ENCODE data around the gene PLEKHA7. TPM values are rescaled to one million over a fixed set of nuclear protein-coding genes. Genes with fewer than 3 reads are reported as not detected.

The PLEKHA7 gene
- total and polyA plus RNA-seq, 5 donors from 2014 or later: 0.48 to 1.8 (median 0.73) TPM

- ATAC-seq (ENCODE audit: low read depth in 2 of 2) (no peak), DNase-seq (no peak)
- Mint-ChIP-seq H3K9me3 (peaks cover 0 to 1% (median 0%) of the 10 kb centered on the region in 7 donors), H3K27me3 (no peaks in the 10 kb centered on the region), H3K4me3 (no peak overlapping the region), H3K27ac (no peak overlapping the region), H3K4me1 (no peaks in the 10 kb centered on the region), H3K36me3 (no peaks in the 10 kb centered on the region)
- H3K4me1 ChIP-seq (ENCODE audit: control insufficient read depth, insufficient read depth, low read length, poor library complexity, severe bottlenecking): no peaks in the 10 kb centered on the region
- no peak overlapping the region for H3K4me3 ChIP-seq (ENCODE audit: low read depth, low read length)
- no peaks in the 10 kb centered on the region for H3K9me3 ChIP-seq (ENCODE audit: control insufficient read depth in 2 of 2, low read length in 2 of 2)
- H3K27me3 ChIP-seq (ENCODE audit: control insufficient read depth, insufficient read depth, low read length): no peaks in the 10 kb centered on the region
- H3K27ac ChIP-seq (ENCODE audit: insufficient read depth, low read length, poor library complexity, severe bottlenecking): no peak overlapping the region
- H3K36me3 ChIP-seq (ENCODE audit: control insufficient read depth, insufficient read depth, low read length): no peaks in the 10 kb centered on the region
These were observed 242.7 kb downstream of the PLEKHA7 start for GRCh38 chr11:16771350-16772140.

GRCh38 chr11:16770016-16770415, 244.2 kb downstream of the PLEKHA7 start:
- H3K27ac ChIP-seq (ENCODE audit: insufficient read depth, low read length, poor library complexity, severe bottlenecking): no peak overlapping the region
- no peak overlapping the region for H3K4me3 Mint-ChIP-seq

GRCh38 chr11:16769386-16769785, 244.8 kb downstream of the PLEKHA7 start:
- ATAC-seq (ENCODE audit: low read depth in 2 of 2) (no peak), DNase-seq (no peak)
- no peak overlapping the region for H3K4me3 Mint-ChIP-seq
- Histone ChIP-seq H3K9me3 (ENCODE audit: control insufficient read depth in 2 of 2, low read length in 2 of 2) (no peaks in the 10 kb centered on the region), H3K36me3 (ENCODE audit: control insufficient read depth, insufficient read depth, low read length) (no peaks in the 10 kb centered on the region), H3K4me3 (ENCODE audit: low read depth, low read length) (no peak overlapping the region), H3K27me3 (ENCODE audit: control insufficient read depth, insufficient read depth, low read length) (no peaks in the 10 kb centered on the region), H3K27ac (ENCODE audit: insufficient read depth, low read length, poor library complexity, severe bottlenecking) (no peak overlapping the region), H3K4me1 (ENCODE audit: control insufficient read depth, insufficient read depth, low read length, poor library complexity, severe bottlenecking) (no peaks in the 10 kb centered on the region)
- peaks cover 6% of the 10 kb centered on the region for H3K27me3 Mint-ChIP-seq
- peak overlapping the region in 1 of 3 donors; percentile 48 for H3K27ac Mint-ChIP-seq
- no peaks in the 10 kb centered on the region for H3K4me1 Mint-ChIP-seq
- no peaks in the 10 kb centered on the region for H3K36me3 Mint-ChIP-seq
- peaks cover 0 to 1% (median 0%) of the 10 kb centered on the region in 7 donors for H3K9me3 Mint-ChIP-seq

More at GRCh38 chr11:16770016-16770415, 244.2 kb downstream of the PLEKHA7 start:
- Mint-ChIP-seq H3K36me3 (no peaks in the 10 kb centered on the region), H3K27ac (no peak overlapping the region), H3K27me3 (peaks cover 6% of the 10 kb centered on the region), H3K9me3 (peaks cover 0 to 1% (median 0%) of the 10 kb centered on the region in 7 donors), H3K4me1 (no peaks in the 10 kb centered on the region)
- Histone ChIP-seq H3K9me3 (ENCODE audit: control insufficient read depth in 2 of 2, low read length in 2 of 2) (no peaks in the 10 kb centered on the region), H3K4me3 (ENCODE audit: low read depth, low read length) (no peak overlapping the region), H3K4me1 (ENCODE audit: control insufficient read depth, insufficient read depth, low read length, poor library complexity, severe bottlenecking) (no peaks in the 10 kb centered on the region), H3K27me3 (ENCODE audit: control insufficient read depth, insufficient read depth, low read length) (no peaks in the 10 kb centered on the region), H3K36me3 (ENCODE audit: control insufficient read depth, insufficient read depth, low read length) (no peaks in the 10 kb centered on the region)
- no peak for ATAC-seq (ENCODE audit: low read depth in 2 of 2)
- no peak for DNase-seq

DNA sequence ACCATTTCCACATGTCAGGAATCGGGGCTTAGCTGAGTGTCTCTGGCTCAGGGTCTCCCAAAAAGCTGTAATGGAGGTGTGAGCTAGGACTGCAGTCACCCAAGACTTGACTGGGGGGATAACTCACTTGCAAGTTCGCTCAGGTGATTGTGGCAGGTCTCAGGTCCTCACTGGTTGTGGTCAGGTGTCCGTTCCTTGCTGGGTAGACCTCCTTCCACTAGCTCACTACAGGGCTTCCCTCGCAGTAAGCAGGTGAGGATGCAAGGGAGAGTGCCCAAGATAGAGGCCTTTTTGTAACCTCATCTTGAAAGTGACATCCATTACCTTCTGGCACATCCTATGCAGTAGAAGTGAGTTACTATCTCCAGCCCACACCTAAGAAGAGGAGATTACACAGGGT, 246.3 kb downstream of the PLEKHA7 start:
- Mint-ChIP-seq H3K27me3 (peaks cover 10% of the 10 kb centered on the region), H3K27ac (no peak overlapping the region), H3K4me3 (no peak overlapping the region), H3K36me3 (no peaks in the 10 kb centered on the region), H3K4me1 (no peaks in the 10 kb centered on the region), H3K9me3 (peaks cover 0 to 1% (median 0%) of the 10 kb centered on the region in 7 donors)
- Histone ChIP-seq H3K27me3 (ENCODE audit: control insufficient read depth, insufficient read depth, low read length) (no peaks in the 10 kb centered on the region), H3K4me1 (ENCODE audit: control insufficient read depth, insufficient read depth, low read length, poor library complexity, severe bottlenecking) (no peaks in the 10 kb centered on the region), H3K4me3 (ENCODE audit: low read depth, low read length) (no peak overlapping the region), H3K9me3 (ENCODE audit: control insufficient read depth in 2 of 2, low read length in 2 of 2) (no peaks in the 10 kb centered on the region), H3K27ac (ENCODE audit: insufficient read depth, low read length, poor library complexity, severe bottlenecking) (no peak overlapping the region), H3K36me3 (ENCODE audit: control insufficient read depth, insufficient read depth, low read length) (no peaks in the 10 kb centered on the region)
- DNase-seq (no peak), ATAC-seq (ENCODE audit: low read depth in 2 of 2) (no peak)

DNA sequence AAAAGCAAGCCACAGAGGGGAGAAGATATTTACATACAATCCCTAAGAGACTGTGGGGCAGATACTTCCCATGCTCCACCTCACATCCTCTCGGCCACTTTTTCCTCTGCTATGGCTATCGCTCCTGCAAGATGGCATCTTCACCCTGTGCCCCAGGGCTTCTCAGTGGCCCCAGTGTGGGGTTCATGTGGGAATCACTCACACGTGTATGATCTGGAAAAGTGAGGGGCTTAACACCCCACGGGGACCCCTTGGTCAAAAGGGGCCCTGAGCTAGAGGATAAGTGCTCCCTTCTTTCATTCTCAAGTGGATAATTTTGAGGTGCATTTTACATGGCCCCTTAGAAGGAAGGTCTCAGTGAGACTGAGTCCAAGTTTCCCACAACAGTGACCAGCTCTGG, 247.1 kb downstream of the PLEKHA7 start:
- DNase-seq (no peak), ATAC-seq (ENCODE audit: low read depth in 2 of 2) (no peak)
- H3K27ac Mint-ChIP-seq: no peak overlapping the region
- H3K4me1 Mint-ChIP-seq: no peaks in the 10 kb centered on the region
- Histone ChIP-seq H3K4me1 (ENCODE audit: control insufficient read depth, insufficient read depth, low read length, poor library complexity, severe bottlenecking) (no peaks in the 10 kb centered on the region), H3K9me3 (ENCODE audit: control insufficient read depth in 2 of 2, low read length in 2 of 2) (no peaks in the 10 kb centered on the region), H3K36me3 (ENCODE audit: control insufficient read depth, insufficient read depth, low read length) (no peaks in the 10 kb centered on the region), H3K27ac (ENCODE audit: insufficient read depth, low read length, poor library complexity, severe bottlenecking) (no peak overlapping the region), H3K4me3 (ENCODE audit: low read depth, low read length) (no peak overlapping the region), H3K27me3 (ENCODE audit: control insufficient read depth, insufficient read depth, low read length) (no peaks in the 10 kb centered on the region)
- no peak overlapping the region for H3K4me3 Mint-ChIP-seq
- no peaks in the 10 kb centered on the region for H3K36me3 Mint-ChIP-seq
- peaks cover 10% of the 10 kb centered on the region for H3K27me3 Mint-ChIP-seq
- peaks cover 0 to 1% (median 0%) of the 10 kb centered on the region in 7 donors for H3K9me3 Mint-ChIP-seq

DNA sequence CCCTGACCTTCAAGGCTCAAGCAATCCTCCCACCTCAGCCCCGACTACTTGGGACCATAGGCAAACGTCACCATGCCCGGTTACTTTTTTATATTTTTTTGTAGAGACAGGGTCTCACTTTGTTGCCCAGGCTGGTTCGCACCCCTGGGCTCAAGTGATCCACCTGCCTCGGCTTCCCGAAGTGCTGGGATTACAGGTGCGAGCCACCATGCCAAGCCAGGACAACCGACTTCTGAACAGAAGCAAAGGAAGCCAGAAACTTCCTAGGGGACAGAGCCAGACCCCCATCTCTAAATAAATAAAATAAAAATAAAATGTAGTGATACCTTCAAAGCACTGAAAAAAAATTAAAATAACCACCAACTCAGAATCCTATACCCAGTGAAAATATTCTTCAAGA, 249.3 kb downstream of the PLEKHA7 start:
- ATAC-seq (ENCODE audit: low read depth in 2 of 2): no peak
- H3K4me3 ChIP-seq (ENCODE audit: low read depth, low read length): no peak overlapping the region
- Mint-ChIP-seq H3K27me3 (peaks cover 10% of the 10 kb centered on the region), H3K4me3 (no peak overlapping the region), H3K36me3 (no peaks in the 10 kb centered on the region), H3K4me1 (peaks cover 0 to 8% (median under 1%) of the 10 kb centered on the region in 4 donors), H3K9me3 (no peaks in the 10 kb centered on the region), H3K27ac (no peak overlapping the region)
- no peaks in the 10 kb centered on the region for H3K27me3 ChIP-seq (ENCODE audit: control insufficient read depth, insufficient read depth, low read length)
- no peaks in the 10 kb centered on the region for H3K9me3 ChIP-seq (ENCODE audit: control insufficient read depth in 2 of 2, low read length in 2 of 2)
- H3K4me1 ChIP-seq (ENCODE audit: control insufficient read depth, insufficient read depth, low read length, poor library complexity, severe bottlenecking): no peaks in the 10 kb centered on the region
- H3K36me3 ChIP-seq (ENCODE audit: control insufficient read depth, insufficient read depth, low read length): no peaks in the 10 kb centered on the region
- no peak overlapping the region for H3K27ac ChIP-seq (ENCODE audit: insufficient read depth, low read length, poor library complexity, severe bottlenecking)
- DNase-seq: no peak

- Histone ChIP-seq H3K27me3 (ENCODE audit: control insufficient read depth, insufficient read depth, low read length) (no peaks in the 10 kb centered on the region), H3K4me1 (ENCODE audit: control insufficient read depth, insufficient read depth, low read length, poor library complexity, severe bottlenecking) (no peaks in the 10 kb centered on the region), H3K36me3 (ENCODE audit: control insufficient read depth, insufficient read depth, low read length) (no peaks in the 10 kb centered on the region), H3K4me3 (ENCODE audit: low read depth, low read length) (no peak overlapping the region), H3K27ac (ENCODE audit: insufficient read depth, low read length, poor library complexity, severe bottlenecking) (no peak overlapping the region), H3K9me3 (ENCODE audit: control insufficient read depth in 2 of 2, low read length in 2 of 2) (no peaks in the 10 kb centered on the region)
- Mint-ChIP-seq H3K36me3 (peaks cover 6% of the 10 kb centered on the region), H3K4me1 (peaks cover 0 to 10% (median 6%) of the 10 kb centered on the region in 4 donors), H3K27ac (peak overlapping the region in 1 of 3 donors; percentile 36), H3K9me3 (no peaks in the 10 kb centered on the region), H3K27me3 (peaks cover 10% of the 10 kb centered on the region), H3K4me3 (no peak overlapping the region)
- DNase-seq (no peak), ATAC-seq (ENCODE audit: low read depth in 2 of 2) (no peak)
These were observed 250.5 kb downstream of the PLEKHA7 start for GRCh38 chr11:16763746-16764145.
